ENCODE results near the gene NEMF.
A peak's percentile ranks its signal among the peaks of the same experiment; 100 is the strongest.

GRCh38 chr14:49892636-49893308, 40.2 kb upstream of the NEMF start, which contains the start of gene ARF6:
- TF ChIP-seq CTCF (IDR thresholded peaks at IDR 0.05): peak in 4 of 6 experiments; percentile 26 to 54 (median 45)
- TF ChIP-seq POLR2A (IDR thresholded peaks at IDR 0.05): peak; percentile 33 to 99 (median 94)
- peak; percentile 94 to 97 for TF ChIP-seq POLR2AphosphoS5 (IDR thresholded peaks at IDR 0.05)
- peak in 1 of 4 donors; percentile 8 for TF ChIP-seq EP300 (IDR thresholded peaks at IDR 0.05)
